DND-41 (cell line): Measurements from ENCODE around the gene NAA20.

Source experiments
- ATAC-seq: fragments of 200-7000 bp; cut with Tn5 transposase; 3 replicates; pipeline ENCODE4 v1.9.1; 2021; ENCODE audit warnings: low read depth; ENCODE audit not compliant: insufficient read depth
- DNase-seq: peaks from one replicate; pipeline ENCODE4 v3.0.0-alpha.2; 2020
- H2AFZ ChIP-seq: 2 replicates; pipeline ENCODE4 v1.6.0; 2012; ENCODE audit warnings: low read depth, low read length
- H3K27ac ChIP-seq: 2 replicates; pipeline ENCODE4 v1.5.1; 2012; ENCODE audit warnings: low read length, inconsistent platforms
- H3K27me3 ChIP-seq: fragments of 200-600 bp; sonication (generic); 2 replicates; pipeline ENCODE4 v1.6.0; 2012; ENCODE audit warnings: low read length, mild to moderate bottlenecking, inconsistent platforms; ENCODE audit not compliant: insufficient read depth, poor library complexity
- H3K36me3 ChIP-seq: 2 replicates; pipeline ENCODE4 v1.5.1; 2012; ENCODE audit warnings: low read length, inconsistent platforms; ENCODE audit not compliant: insufficient read depth
- H3K4me1 ChIP-seq: 2 replicates; pipeline ENCODE4 v1.5.1; 2012; ENCODE audit warnings: mild to moderate bottlenecking, low read length; ENCODE audit not compliant: insufficient read depth
- H3K4me2 ChIP-seq: 2 replicates; pipeline ENCODE4 v1.6.0; 2012; ENCODE audit warnings: mild to moderate bottlenecking, moderate library complexity, low read length, inconsistent platforms; ENCODE audit not compliant: insufficient read depth
- H3K4me3 ChIP-seq, 2 experiments: fragments of 200-600 bp in 1 of 2; shearing (Covaris generic) in 1 of 2; 2 replicates each; pipeline ENCODE4 v1.5.1; 2012 to 2016; ENCODE audit warnings: inconsistent platforms in 2 of 2, low read length in 2 of 2, mild to moderate bottlenecking in 2 of 2, low read depth in 1 of 2, moderate library complexity in 1 of 2
- H3K79me2 ChIP-seq: 2 replicates; pipeline ENCODE4 v1.6.0; 2012; ENCODE audit warnings: low read length, inconsistent platforms; ENCODE audit not compliant: insufficient read depth
- H3K9ac ChIP-seq: 2 replicates; pipeline ENCODE4 v1.6.0; 2012; ENCODE audit warnings: low read depth, mild to moderate bottlenecking, inconsistent platforms, low read length, moderate library complexity
- H3K9me3 ChIP-seq: 2 replicates; pipeline ENCODE4 v1.5.1; 2012; ENCODE audit warnings: low read length, moderate library complexity, mild to moderate bottlenecking, inconsistent platforms; ENCODE audit not compliant: insufficient read depth, severe bottlenecking
- H4K20me1 ChIP-seq: 2 replicates; pipeline ENCODE4 v1.6.0; 2012; ENCODE audit warnings: low read length; ENCODE audit not compliant: insufficient read depth
- CTCF ChIP-seq: IDR thresholded peaks from 2 replicates; pipeline ENCODE4 v1.5.1; 2012; ENCODE audit warnings: borderline replicate concordance, low read length, moderate library complexity, mild to moderate bottlenecking; ENCODE audit not compliant: poor library complexity, severe bottlenecking; ENCODE audit errors: extremely low read depth
- EZH2 ChIP-seq: IDR thresholded peaks from 3 replicates; pipeline ENCODE4 v1.6.1; 2012; ENCODE audit warnings: borderline replicate concordance, low read depth, mild to moderate bottlenecking, moderate library complexity, low read length, inconsistent platforms; ENCODE audit not compliant: severe bottlenecking

Gene NAA20

GRCh38 chr20:20027284-20027683 lies 10.1 kb downstream of the NAA20 start:
- ATAC-seq (no peak), DNase-seq (no peak)
- Histone ChIP-seq H2AFZ (no peak overlapping the region), H4K20me1 (peaks cover 28% of the 10 kb centered on the region), H3K4me3 (no peak overlapping the region), H3K4me2 (no peak overlapping the region), H3K27me3 (no peaks in the 10 kb centered on the region), H3K9me3 (no peaks in the 10 kb centered on the region), H3K79me2 (peaks cover 75% of the 10 kb centered on the region), H3K4me1 (no peaks in the 10 kb centered on the region), H3K9ac (no peak overlapping the region), H3K27ac (no peak overlapping the region), H3K36me3 (peaks cover 70% of the 10 kb centered on the region)
- TF ChIP-seq CTCF, result no peak
- no peak for TF ChIP-seq EZH2

GRCh38 chr20:20031790-20032189 lies 14.6 kb downstream of the NAA20 start:
- ATAC-seq (no peak), DNase-seq (no peak)
- Histone ChIP-seq H3K4me2 (no peak overlapping the region), H3K4me3 (no peak overlapping the region), H3K79me2 (peaks cover 33% of the 10 kb centered on the region; the same call in 1 of the 2 replicates), H3K27me3 (no peaks in the 10 kb centered on the region), H3K9me3 (no peaks in the 10 kb centered on the region), H3K27ac (no peak overlapping the region), H4K20me1 (peaks cover 2% of the 10 kb centered on the region; the same call in 1 of the 2 replicates), H3K36me3 (peaks cover 86% of the 10 kb centered on the region), H3K4me1 (no peaks in the 10 kb centered on the region), H3K9ac (no peak overlapping the region), H2AFZ (no peak overlapping the region)
- TF ChIP-seq EZH2 (no peak), CTCF (no peak)

GRCh38 chr20:20034486-20034885 lies 17.3 kb downstream of the NAA20 start:
- Histone ChIP-seq H3K79me2 (peaks cover 12% of the 10 kb centered on the region; the same call in 1 of the 2 replicates), H3K9me3 (no peaks in the 10 kb centered on the region), H3K4me1 (no peaks in the 10 kb centered on the region), H3K4me3 (no peak overlapping the region), H2AFZ (no peak overlapping the region), H3K27ac (no peak overlapping the region), H3K9ac (no peak overlapping the region), H3K27me3 (no peaks in the 10 kb centered on the region), H3K4me2 (no peak overlapping the region), H4K20me1 (no peaks in the 10 kb centered on the region; the same call in 1 of the 2 replicates), H3K36me3 (peaks cover 95% of the 10 kb centered on the region)
- TF ChIP-seq EZH2, result no peak
- no peak for TF ChIP-seq CTCF
- ATAC-seq, result no peak
- no peak for DNase-seq

GRCh38 chr20:20036756-20037155 lies 19.6 kb downstream of the NAA20 start:
- peaks cover 100% of the 10 kb centered on the region for H3K36me3 ChIP-seq
- peaks cover 2% of the 10 kb centered on the region; the same call in 1 of the 2 replicates for H4K20me1 ChIP-seq
- no peak overlapping the region for H3K4me2 ChIP-seq
- TF ChIP-seq EZH2 (no peak), CTCF (no peak)
- H3K27ac ChIP-seq, result no peak overlapping the region
- H3K4me3 ChIP-seq, result no peak overlapping the region
- DNase-seq (no peak), ATAC-seq (no peak)
- H3K4me1 ChIP-seq, result no peaks in the 10 kb centered on the region
- H3K9ac ChIP-seq, result no peak overlapping the region
- peaks cover 4% of the 10 kb centered on the region; the same call in 1 of the 2 replicates for H3K79me2 ChIP-seq
- no peaks in the 10 kb centered on the region for H3K27me3 ChIP-seq
- H2AFZ ChIP-seq, result no peak overlapping the region
- no peaks in the 10 kb centered on the region for H3K9me3 ChIP-seq
